NCI-H128 (cell line): Measurements from ENCODE around the gene MAP4.

Source experiments
- DNase-seq: peaks from one replicate; lab custom pipeline; 2025; ENCODE audit not compliant: unreplicated experiment; lab: John Stamatoyannopoulos, UW

Gene MAP4

DNA sequence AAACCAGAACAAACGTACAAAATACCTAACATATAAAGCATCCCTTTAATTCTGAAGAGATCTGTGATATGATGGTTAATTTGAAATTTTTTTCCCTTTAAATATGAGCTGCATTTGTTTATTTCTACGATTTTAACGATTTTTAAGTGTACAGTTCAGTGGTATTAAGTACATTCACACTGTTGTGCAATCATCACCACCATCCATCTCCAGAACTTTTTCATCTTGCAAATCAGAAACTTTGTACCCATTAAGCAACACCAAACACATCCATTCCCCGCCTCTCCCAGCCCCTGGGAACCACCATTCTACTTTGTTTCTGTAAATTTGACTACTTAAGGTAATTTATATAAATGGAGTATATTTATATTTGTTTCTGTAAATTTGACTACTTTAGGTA lies 51.5 kb downstream of the MAP4 start:
- DNase-seq, result no peak

DNA sequence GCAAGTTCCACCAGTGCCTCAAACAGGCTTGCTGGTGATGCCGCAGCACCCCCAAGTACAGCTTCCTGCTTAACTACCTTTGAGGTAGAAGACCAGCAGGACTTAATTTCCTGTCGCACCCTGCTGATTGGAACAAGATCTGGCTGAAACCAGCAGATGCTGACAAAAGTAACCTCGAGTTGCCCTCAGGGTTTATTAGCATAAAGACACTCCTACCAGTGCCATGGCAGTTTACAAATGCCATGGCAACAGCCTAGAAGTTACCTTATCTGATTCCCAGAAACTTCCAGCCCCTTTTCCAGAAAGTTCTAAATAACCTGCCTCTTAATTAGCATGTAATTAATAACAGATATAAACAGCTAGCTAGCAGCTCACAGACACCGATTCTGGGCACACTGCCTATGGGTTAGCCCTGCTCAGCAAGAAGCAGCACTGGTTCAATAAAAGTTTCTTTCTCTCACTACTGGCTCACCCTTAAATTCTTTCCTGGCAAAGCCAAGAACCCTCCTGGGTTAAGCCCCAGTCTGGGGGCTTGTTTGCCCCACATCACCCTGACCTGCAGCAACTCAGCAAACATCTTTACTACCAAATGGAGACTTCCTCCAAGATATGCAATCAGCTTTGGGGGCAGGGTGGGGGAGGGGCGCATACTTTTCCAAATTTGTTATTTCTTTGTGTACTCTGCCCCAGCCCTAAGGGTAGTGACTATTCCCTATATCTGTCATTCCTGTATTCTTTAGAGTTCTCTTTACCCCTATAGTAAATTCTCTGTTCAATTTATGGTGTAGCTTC lies 54.2 kb downstream of the MAP4 start:
- DNase-seq, result no peak

DNA sequence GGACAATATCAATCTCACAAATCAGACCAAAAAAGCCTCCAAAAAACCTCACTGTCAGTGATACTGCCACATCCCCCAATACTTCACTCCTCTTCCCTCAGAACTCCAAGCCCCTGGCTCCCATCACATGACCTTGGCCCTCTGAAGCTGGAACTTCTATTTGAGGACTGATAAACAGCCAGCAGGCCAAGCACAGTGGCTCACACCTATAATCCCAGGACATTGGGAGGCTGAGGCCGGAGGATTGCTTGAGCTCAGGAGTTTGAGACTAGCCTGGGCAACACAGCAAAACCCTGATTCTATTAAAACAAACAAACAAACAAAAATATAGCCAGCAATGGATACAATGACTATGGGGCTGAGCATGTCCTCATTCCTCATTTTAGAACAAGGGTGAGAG lies 55.2 kb downstream of the MAP4 start:
- DNase-seq, result no peak

DNA sequence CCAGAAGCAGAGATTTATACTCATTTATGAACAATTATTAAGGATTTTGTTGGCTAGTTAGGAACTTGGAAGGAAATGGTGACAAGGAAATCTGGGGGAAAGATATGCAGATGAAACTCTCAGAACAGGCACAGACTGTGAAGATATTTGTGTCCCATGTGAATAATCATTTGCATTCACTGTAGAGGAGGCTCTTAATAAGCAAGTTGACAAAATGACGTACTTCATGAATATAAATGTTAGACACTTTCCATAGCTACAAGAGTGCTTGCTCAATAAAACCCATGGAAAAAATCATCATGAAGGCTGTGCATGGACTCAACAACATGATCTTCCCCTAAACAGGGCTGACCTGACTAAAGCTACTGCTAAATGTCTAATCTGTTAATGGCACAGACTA lies 59.7 kb downstream of the MAP4 start:
- DNase-seq, result no peak

DNA sequence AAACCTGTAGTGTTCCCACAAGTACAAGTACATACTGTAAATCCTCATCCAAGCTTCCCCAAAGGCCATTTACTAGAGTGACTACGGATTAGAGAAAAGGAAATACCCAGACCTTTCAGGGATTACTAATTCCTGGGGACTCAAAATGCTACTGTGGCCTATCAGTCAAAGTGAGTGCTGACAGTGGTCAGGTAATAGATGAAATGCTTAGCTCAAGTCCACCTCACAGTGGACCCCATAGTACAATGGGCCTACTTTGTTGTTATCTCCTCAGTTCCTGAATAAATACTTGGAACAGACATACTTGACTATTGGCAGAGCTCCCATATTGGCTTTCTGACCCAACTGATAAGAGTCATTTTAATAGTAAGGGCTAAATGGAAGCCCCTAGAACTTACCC lies 61.6 kb downstream of the MAP4 start:
- DNase-seq, result no peak

DNA sequence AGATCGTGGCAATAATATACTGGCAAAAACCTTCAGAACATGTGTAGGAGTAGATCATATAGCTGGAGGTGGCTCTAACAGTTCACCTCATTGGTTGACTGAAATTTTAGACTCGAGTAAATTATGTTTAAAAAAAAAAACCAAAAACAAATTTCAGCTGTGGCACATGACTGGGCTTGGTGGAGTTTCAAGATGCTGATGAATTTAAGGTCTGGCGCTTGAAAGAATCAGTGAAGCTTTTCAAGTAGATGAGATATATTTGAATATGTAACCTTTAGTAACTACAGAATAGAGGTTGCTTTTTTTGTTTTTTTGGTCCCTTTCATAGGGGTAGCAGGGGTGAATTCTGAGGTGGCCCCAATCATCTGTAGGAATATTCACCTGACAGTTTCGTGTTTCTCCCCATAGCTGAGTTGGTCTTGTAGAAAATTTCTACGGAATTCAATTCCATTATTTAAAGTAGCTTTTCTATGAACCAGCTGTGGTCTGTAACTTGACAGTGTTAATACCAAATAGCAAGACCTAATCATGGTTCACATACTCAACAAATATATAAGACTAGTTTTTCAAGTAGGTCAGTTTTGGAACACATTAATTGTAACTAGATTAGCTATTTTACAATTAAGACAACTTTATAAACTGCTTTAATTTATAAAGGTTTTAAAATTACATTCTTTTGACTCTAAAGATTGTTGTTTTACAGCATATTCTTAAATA lies 65.6 kb downstream of the MAP4 start:
- no peak for DNase-seq

DNA sequence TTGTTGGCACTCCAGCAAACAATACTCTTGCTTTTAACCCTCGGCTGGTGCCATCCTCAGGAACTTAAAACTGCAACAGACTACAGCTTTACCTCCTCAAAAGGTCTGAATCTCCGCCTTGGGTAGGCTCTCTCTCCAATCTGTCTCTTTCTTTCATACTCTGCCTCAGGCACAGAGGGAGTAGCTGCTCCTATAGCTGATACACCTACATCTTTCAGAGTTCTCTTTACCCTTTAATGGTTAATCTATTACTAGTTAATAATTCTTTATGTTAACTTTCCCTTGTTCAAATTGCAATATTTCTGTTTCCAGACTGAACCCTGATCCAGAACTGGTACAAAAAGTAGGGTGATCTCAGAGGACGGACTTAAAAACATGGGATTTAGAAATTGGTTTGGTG lies 66.2 kb downstream of the MAP4 start:
- DNase-seq, result no peak

DNA sequence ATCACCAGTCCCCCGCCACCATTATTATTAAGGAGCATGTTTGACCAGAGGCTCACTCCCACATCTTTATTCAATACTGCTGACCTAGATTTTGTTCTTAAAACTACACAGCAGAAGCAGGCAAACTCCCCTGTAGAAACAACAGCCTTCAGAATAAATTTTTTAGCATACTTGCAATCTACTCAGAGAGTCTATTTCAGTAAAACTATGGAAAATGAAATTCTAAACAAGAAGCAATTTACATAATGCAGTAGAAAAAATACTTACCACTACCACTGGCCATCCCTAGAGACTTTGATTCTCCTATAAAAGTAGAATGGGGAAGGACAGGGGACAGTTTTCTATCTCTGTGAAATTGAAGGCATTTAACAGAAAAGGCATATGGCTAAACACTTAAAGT lies 76.0 kb downstream of the MAP4 start:
- DNase-seq, result no peak

DNA sequence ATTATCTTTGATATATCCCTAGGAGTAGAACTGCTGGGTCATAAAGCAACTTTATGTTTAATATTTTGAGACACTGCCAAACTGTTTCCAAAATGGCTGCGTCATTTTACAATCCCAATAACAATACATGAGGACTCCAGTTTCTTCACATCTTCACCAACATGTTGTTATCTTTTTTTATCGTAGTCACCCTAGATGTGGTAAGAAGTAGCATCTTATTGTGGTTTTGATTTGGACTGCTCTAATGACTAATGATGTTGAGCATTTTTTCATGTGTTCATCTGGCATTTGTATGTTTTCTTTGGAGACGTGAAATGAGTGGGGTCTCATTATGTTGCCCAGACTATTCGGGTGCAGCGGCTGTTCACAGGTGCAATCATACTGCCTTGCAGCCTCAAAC lies 83.8 kb downstream of the MAP4 start:
- no peak for DNase-seq

DNA sequence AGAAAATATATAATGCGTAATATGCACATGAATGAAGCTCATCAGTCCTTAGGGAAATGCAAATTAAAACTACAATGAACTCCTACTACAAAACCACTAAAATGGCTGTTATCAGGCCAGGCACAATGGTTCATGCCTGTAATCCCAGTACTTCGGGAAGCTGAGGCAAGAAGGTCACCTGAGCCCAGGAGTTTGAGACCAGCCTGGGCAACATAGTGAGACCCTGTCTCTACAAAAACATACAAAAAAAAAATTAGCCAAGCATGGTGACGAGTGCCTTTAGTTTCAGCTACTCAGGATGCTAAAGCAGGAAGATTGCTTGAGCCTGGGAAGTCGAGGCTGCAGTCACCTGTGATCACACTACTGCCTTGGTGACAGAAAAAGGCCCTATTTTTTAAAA lies 85.2 kb downstream of the MAP4 start:
- no peak for DNase-seq

DNA sequence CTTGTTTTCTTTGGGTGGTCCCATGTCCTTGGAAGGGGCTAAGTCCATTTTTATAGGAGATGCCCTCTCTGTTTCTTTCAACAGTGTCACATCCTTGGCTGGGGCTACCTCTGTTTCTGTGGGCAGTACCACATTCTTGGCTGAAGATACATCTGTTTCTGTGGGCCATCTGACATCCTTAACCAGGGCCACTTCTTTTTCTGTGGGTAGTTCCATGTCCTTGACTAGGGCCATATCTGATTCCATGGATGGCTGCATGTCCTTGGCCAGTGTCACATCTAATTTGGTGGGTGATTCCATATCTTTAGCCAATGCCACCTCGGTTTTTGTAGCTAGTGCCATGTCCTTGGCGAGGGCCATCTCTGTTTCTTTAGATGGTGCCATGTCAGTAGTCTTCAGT lies 99.5 kb downstream of the MAP4 start:
- DNase-seq, result no peak

DNA sequence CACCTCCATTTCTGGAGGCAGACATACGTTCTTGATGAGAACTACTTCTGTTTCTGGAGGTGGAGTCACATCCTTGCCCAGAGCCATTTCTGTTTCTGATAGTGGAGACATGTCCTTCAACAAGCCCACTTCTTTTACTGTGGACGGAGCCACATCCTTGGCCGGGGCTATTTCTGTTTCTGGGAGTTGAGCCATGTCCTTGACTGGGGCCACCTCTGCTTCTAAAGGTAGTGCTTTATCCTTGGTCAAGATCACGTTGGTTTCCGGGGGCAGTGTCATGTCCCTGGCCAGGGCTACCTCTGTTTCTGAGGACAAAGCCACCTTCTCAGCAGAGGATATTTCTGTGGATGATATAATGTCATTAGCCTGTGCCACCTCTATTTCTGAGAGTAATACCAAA lies 100.0 kb downstream of the MAP4 start:
- no peak for DNase-seq

DNA sequence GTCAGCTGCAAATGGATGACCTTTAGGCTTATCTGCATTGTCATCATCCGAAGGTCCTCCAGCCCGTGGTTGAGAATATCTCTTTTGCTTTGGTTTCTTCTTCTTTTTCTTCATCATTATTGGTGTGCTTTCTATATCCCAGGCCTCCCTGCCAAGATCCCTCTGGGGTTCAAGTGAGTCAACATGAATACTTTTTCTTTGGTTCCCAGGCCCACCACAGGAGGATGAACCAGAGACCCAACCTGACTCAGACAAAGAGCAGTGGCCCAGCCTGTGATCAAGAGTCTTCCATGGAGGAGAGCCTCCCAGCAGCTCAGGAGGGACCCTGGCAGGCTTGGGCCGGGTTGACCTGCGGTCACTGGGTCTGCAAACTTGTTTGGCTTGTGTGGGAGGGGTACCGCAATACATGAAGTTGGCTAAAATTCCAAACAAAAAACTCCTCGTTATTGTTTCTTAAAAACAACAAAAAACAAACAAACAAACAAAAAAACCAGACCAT lies 104.2 kb downstream of the MAP4 start:
- DNase-seq, result no peak

DNA sequence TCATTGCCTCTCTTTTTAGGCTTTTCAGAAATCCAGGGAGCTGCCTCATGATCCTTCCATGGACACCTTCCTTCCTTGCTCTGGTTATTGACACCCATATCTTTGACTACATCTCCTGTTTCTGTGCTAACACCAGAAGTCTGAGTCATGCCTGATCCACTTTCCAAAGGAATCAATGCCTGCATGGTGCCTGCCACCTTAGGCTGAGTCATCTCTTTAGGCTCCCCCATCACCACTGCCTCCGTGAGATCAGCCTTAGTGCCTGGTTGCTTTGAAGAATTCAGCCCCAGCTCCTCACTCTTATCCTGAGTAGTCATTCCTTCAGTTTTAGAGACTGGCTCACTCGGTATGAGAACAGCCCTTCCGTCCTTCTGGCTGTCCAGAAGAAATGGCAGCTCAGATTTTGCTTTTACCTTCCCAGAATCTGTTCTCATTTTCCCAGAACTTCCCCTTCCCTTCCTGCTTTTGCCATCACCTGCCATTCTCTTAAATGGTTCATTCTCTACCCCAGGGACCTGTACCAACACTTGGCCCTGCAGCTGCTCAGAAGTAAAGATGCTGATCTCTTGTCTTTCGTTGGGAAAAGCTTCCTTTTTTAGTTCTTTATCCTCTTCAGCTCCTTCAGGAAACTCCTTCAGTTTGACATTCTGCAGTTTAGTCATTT lies 105.3 kb downstream of the MAP4 start:
- DNase-seq, result no peak

DNA sequence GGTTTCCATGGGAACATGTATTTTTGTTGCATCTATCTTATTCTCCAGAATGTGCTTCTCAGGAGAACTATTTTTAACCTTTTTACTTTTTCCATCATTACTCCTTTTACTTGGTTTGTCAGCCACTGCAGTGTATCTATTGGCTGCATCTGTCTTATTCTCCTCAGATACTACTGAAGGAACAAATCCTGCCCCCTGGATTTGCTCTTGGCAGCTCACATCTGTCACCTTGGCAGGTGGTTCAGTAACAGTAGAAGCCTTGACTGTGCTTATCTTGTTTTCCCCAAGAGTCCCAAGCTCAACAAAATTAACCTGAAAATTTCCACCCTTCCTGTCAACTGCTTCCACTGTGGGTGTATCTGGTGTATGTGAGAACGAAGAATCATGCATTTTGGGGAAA lies 106.0 kb downstream of the MAP4 start:
- DNase-seq, result no peak

DNA sequence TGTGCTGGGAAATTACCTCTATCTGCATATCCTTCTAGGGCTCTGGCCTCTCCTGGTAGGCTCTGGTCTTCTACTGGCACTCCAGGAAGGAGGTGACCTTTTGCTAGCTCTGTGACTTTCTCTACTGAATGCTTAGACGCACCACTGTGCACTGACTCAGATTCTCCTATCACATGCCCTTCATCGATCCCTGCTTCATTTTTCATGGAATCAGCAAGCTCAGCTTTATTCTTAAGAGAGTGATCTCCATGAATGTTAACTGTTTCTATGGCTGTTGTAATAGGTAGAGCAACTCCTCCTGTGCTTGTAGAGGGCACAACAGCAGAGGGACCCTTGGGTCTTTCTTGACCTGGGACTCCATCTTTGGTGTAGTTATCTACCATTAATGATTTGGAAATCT lies 106.6 kb downstream of the MAP4 start:
- no peak for DNase-seq

DNA sequence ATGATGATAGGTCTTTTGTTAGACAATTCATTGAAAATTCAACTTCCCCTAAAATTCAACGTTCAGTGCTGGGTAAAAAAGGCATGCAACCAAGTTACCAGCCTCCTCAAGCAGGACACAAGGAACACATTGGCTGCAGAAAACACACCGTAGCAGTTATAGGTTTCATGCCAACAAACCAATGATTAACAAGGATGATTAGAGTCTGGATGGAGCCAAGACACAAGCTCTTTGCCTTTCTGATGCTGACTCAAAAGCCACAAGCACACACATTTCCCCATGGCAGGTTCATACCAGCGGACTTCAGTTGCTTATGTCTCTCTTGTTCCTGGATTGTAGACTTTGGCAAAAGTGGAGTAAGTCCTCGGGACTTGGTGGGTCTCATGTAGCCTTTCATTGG lies 107.5 kb downstream of the MAP4 start:
- no peak for DNase-seq

DNA sequence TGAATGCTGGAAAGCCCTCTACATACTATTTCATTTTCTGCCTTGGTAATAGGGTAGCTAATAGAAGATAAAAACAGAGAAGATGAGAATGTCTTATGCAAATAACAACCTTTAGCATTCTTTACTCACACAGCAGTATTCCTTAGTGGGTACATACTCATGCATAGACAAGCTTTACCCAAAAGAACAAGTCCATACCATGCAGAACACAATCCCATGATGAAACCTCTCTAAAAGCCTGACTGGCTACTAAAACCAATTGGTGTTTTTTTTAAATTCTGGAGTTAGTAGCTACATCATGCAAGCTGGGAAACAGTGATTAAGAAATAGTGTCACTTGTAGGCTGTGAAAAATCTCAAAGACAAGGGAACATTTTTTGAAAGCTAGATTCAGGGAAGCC lies 108.4 kb downstream of the MAP4 start:
- DNase-seq, result no peak

DNA sequence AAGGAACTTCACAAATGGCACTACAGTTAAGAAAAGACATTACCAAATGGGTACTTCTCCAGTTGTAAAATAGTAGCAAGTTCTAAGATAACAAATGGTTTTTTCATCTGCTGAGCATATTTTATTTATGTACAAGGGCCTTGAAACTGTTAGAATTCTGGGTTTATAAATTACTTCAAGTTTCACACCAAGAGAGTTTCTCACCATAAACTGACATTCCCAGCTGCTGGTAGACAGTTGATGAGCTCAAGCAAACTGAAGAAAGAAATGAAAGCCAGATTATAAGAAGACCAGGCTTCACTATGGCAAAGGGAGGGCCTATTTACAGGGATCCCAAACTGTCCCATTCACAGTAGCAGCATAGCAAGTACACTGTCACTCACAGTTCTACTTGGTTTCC lies 113.5 kb downstream of the MAP4 start:
- no peak for DNase-seq

DNA sequence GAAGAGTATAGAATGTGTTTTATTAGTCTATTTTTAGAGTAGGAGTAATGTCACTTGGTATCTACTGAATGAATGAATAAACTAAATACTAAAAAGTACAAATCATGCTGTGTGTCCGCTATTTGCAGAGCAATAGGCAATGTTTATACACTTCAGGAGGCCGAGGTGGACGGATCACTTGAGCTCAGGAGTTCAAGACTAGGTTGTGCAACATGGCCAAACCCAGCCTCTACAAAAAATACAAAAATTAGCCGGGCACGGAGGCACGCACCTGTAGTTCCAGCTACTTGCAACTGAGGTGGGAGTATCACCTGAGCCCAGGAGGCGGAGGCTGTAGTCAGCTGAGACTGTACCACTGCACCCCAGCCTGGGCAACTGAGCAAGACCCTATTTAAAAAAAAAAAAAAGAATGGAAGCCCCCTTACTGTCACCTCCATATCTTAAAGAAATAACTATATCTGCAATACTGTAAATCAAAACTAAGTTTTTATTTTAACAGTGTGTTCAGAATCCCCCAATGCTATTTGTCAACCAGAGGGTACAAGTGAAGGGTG lies 114.9 kb downstream of the MAP4 start:
- DNase-seq, result no peak

DNA sequence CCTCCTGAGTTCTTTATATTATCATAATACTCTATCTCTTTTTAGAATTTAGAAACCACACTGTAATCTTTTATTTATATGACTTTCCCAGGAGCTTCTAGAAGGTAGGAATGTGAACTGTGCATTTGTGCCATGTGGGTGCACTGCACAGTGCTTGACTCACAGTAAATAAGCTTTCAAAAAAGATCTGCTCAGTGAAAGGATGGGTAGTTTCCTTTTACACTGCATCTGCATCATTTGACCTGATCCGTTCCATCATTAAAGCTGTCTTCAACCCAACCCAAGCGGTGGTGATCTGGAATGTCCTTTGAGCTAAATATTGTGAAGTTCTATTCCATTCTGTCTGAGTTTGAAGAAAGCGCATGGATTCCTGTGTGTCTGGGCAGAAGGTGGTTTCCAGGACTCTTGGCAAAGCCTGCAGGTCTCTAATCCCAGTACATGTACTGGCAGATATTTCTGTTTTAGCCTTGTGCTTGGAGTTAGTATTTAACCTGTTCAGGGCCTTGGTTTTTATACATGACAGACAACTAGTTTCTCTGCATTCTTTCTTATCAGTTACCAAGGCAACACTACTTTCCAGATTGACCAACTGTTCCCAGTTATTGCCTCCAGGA lies 116.6 kb downstream of the MAP4 start:
- no peak for DNase-seq
